ENCODE measurements around the gene PBXIP1.
"Not testable (repeated sequence)": the region's sequence is repeated elsewhere in the genome, so short reads cannot be mapped to it uniquely, and the experiment has no call there.

The PBXIP1 gene

DNA sequence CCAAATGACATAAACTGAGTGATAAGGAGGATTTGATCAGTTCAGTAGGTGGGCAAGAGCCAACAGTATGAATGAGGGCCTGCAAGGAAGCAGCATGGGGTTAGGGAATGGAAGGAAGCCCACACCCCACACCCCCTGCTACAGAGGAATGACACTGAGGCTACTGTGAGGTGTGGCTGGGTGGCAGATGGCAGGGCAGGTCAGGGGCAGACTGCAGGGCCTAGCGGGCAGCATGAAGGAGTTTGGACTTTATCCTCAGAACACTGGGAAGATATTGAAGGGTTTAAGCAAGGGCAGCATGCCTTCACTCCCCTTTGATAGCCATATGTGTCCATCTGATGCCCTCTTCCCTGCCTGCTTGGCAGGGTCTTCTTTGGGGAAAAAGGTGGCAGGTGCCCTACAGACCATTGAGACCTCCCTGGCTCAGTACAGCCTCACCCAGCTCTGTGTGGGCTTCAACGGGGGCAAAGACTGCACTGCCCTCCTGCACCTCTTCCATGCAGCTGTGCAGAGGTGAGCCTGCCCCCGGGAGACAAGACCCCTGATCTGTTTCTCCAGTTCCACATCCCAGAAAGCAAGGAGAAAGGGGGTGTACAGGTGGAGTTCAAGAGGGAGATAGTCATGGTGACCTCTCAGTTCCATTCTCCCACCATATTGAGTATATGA is 33.4 kb upstream of the PBXIP1 start:
- TF ChIP-seq POLR2AphosphoS5 (IDR thresholded peaks at IDR 0.05; ENCODE audit: borderline replicate concordance, low read depth, low read length) = no peak
- TF ChIP-seq EZH2 (IDR thresholded peaks at IDR 0.05) = no peak
- no peak for TF ChIP-seq FOXP2 (optimal IDR thresholded peaks at IDR 0.05; ENCODE audit: control extremely low read depth, extremely low read length, insufficient read depth)
- Histone ChIP-seq H3K9me3 (ENCODE audit: low read depth, low read length) (no peaks in the 10 kb centered on the region), H3K27ac (no peak overlapping the region), H3K4me3 (no peak overlapping the region), H3K9ac (ENCODE audit: insufficient read length) (no peak overlapping the region), H3K36me3 (ENCODE audit: insufficient read depth, low read length) (peaks cover 41% of the 10 kb centered on the region)
- DNase-seq (ENCODE audit: low read depth, low spot score) = no peak

DNA sequence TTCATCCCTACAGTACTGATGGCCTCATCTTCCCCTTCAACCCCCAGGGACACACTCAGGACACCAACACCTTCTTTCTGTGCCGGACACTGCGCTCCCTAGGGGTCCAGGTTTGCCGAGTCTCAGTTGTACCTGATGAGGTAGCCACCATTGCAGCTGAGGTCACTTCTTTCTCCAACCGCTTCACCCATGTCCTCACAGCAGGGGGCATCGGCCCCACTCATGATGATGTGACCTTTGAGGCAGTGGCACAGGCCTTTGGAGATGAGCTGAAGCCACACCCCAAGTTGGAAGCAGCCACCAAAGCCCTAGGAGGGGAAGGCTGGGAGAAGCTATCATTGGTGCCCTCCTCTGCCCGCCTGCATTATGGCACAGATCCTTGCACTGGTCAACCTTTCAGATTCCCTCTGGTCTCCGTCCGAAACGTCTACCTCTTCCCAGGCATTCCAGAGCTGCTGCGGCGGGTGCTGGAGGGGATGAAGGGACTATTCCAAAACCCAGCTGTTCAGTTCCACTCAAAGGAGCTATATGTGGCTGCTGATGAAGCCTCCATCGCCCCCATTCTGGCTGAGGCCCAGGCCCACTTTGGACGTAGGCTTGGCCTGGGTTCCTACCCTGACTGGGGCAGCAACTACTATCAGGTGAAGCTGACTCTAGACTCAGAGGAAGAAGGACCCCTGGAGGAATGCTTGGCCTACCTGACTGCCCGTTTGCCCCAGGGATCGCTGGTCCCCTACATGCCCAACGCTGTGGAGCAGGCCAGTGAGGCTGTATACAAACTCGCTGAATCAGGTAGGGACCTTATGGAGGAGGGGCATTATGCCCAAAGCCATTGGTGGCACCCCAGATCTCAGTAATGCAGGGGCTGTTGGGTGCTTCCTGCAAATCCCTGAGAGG is 32.4 kb upstream of the PBXIP1 start:
- DNase-seq (ENCODE audit: low read depth, low spot score) = no peak
- Histone ChIP-seq H3K4me3 (no peak overlapping the region), H3K9ac (ENCODE audit: insufficient read length) (no peak overlapping the region), H3K27ac (no peak overlapping the region), H3K9me3 (ENCODE audit: low read depth, low read length) (no peaks in the 10 kb centered on the region), H3K36me3 (ENCODE audit: insufficient read depth, low read length) (peaks cover 41% of the 10 kb centered on the region)
- no peak for TF ChIP-seq FOXP2 (optimal IDR thresholded peaks at IDR 0.05; ENCODE audit: control extremely low read depth, extremely low read length, insufficient read depth)
- no peak for TF ChIP-seq EZH2 (IDR thresholded peaks at IDR 0.05)
- no peak for TF ChIP-seq POLR2AphosphoS5 (IDR thresholded peaks at IDR 0.05; ENCODE audit: borderline replicate concordance, low read depth, low read length)

DNA sequence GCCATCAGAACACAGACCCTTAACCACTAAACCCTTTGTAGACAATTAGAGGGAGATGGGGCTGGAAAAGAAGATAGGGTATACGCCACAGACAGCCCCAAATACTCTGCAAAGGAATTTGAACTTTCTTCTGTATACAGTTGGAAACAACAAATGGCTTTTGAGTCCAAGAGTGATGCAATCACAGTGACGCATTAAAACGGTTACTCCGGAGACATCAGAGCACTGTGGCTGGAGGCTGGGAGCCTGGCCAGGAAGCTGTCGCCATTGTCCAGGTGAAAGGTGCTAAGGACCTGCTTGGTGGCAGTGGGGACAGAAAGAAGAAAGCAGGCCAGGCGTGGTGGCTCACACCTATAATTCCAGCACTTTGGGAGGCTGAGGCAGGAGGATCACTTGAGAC is 31.4 kb upstream of the PBXIP1 start:
- Histone ChIP-seq H3K36me3 (ENCODE audit: insufficient read depth, low read length) (peaks cover 41% of the 10 kb centered on the region), H3K4me3 (no peak overlapping the region), H3K9ac (ENCODE audit: insufficient read length) (no peak overlapping the region), H3K27ac (no peak overlapping the region), H3K9me3 (ENCODE audit: low read depth, low read length) (no peaks in the 10 kb centered on the region)
- no peak for TF ChIP-seq EZH2 (IDR thresholded peaks at IDR 0.05)
- no peak for TF ChIP-seq POLR2AphosphoS5 (IDR thresholded peaks at IDR 0.05; ENCODE audit: borderline replicate concordance, low read depth, low read length)
- TF ChIP-seq FOXP2 (optimal IDR thresholded peaks at IDR 0.05; ENCODE audit: control extremely low read depth, extremely low read length, insufficient read depth) = no peak
- DNase-seq (ENCODE audit: low read depth, low spot score) = no peak

DNA sequence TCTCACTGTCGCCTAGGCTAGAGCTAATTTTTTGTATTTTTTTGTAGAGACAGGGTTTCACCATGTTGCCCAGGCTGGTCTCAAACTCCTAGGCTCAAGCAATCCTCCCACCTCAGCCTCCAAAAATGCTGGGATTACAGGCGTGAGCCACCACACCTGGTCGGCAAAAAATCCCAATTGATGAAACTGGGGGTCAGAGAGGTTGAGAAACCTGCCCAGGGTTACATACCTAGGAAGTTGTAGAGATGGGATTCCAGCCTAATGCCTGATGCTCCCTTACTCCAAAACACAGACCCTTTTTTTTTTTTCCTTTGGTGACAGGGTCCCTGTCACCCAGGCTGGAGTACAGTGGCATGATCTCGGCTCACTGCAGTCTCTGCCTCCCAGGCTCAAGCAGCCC is 30.8 kb upstream of the PBXIP1 start:
- H3K9me3 ChIP-seq (ENCODE audit: low read depth, low read length); H3K27ac ChIP-seq; DNase-seq (ENCODE audit: low read depth, low spot score); H3K4me3 ChIP-seq; H3K9ac ChIP-seq (ENCODE audit: insufficient read length): not testable (repeated sequence)
- peaks cover 41% of the 10 kb centered on the region for H3K36me3 ChIP-seq (ENCODE audit: insufficient read depth, low read length)

DNA sequence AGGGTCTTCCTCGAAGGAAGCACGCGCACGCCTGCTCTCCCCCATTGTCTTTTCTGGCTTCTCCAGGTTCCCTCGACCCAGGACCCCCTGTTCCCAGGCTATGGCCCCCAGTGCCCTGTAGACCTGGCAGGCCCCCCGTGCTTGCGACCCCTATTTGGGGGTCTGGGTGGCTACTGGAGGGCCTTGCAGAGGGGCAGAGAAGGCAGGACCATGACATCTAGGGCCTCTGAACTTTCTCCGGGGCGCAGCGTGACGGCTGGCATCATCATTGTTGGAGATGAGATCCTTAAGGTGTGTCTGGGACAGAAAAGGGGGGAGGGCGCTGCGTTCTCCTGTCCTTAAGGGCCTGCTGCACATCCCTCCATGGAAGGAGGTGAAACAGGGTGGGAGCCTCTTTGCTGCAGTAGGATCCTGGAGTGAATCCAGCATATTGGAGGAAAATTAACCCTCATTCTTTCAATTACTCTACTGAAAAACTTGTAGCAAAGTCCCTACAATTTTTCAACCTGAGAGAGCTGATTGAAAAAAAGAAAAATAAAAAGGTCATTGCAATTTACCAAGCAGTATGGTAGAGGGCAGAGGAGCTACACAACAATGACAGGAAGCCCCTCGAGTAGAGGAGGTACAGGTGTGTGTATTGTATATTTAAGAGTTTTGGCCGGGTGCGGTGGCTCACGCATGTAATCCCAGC is 28.0 kb upstream of the PBXIP1 start:
- Histone ChIP-seq H3K9me3 (ENCODE audit: low read depth, low read length) (no peaks in the 10 kb centered on the region), H3K9ac (ENCODE audit: insufficient read length) (peak overlapping the region; percentile 93), H3K4me3 (peak overlapping the region; percentile 84), H3K27ac (peak overlapping the region; percentile 58), H3K36me3 (ENCODE audit: insufficient read depth, low read length) (peaks cover 47% of the 10 kb centered on the region)
- TF ChIP-seq FOXP2 (optimal IDR thresholded peaks at IDR 0.05; ENCODE audit: control extremely low read depth, extremely low read length, insufficient read depth) (no peak), EZH2 (IDR thresholded peaks at IDR 0.05) (no peak), POLR2AphosphoS5 (IDR thresholded peaks at IDR 0.05; ENCODE audit: borderline replicate concordance, low read depth, low read length) (no peak)
- no peak for DNase-seq (ENCODE audit: low read depth, low spot score)

DNA sequence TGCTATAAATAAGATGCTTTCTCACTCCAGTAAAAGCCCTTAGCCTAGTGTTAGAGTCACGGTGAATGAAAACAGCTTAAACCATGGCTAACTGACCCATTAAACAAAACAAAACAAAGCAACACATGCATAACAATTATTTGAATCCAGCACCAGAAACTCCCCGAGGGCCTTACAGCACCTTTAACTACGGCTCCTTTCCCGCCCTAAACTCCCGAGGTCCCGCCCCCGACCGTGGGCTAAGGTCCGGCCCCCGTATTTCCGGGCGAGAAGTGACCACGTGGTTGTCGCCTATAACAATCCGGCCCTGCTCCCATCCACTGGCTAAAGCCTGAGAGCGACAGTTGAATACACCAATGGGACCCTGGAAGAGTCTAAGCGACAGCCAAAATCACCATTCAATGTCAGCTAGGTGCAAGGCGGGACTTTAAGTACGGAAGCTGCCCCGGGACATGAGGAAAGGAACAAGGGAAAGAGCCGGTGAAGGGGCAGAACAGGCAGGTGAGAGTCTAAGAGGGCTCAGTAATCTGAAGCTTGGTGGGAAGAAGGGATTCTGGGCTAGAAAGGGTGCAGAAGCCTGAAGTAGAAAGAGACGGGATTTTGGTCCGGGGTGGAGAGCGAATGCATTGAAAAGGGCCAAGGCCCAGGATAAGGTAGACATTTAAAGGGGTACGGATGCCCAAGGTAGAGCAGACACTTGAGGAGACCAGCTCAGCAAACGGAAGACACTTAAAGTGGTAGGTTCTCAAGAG is 27.2 kb upstream of the PBXIP1 start, which contains the start of gene FLAD1:
FLAD1 (plus strand) TSS at position 448 of the 752 bp plus-strand sequence. CDS start 351 bp downstream, outside the sequence.
- Histone ChIP-seq H3K9me3 (ENCODE audit: low read depth, low read length) (no peaks in the 10 kb centered on the region), H3K36me3 (ENCODE audit: insufficient read depth, low read length) (peaks cover 45% of the 10 kb centered on the region), H3K4me3 (peak within 1 kb of the TSS; percentile 84), H3K9ac (ENCODE audit: insufficient read length) (peak within 1 kb of the TSS; percentile 93), H3K27ac (peak within 1 kb of the TSS; percentile 90)
- DNase-seq (ENCODE audit: low read depth, low spot score) = peak; percentile 100
- no peak for TF ChIP-seq FOXP2 (optimal IDR thresholded peaks at IDR 0.05; ENCODE audit: control extremely low read depth, extremely low read length, insufficient read depth)
- TF ChIP-seq POLR2AphosphoS5 (IDR thresholded peaks at IDR 0.05; ENCODE audit: borderline replicate concordance, low read depth, low read length) = peak; percentile 68; the same call in 1 of the 2 replicates

DNA sequence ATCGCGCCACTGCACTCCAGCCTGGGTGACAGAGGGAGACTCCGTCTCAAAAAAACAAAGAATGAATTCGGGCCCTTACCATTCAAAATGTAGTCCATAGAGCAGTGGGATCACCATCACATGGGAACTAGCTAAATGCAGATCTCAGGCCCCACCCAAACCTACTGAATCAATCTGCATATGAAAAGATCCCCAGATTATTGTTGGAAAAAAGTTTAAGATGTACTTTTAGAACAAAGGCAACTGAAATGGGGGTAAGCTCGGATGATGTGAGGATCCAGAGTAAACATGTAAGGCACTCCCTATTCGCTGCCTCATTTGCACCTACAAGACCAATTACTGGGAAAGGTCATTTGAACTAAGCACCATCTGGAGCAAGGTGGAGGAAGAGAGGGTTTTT is 26.4 kb upstream of the PBXIP1 start:
- peaks cover 45% of the 10 kb centered on the region for H3K36me3 ChIP-seq (ENCODE audit: insufficient read depth, low read length)
- peak overlapping the region; percentile 92 for H3K9ac ChIP-seq (ENCODE audit: insufficient read length)
- H3K27ac ChIP-seq = peak overlapping the region; percentile 90
- no peaks in the 10 kb centered on the region for H3K9me3 ChIP-seq (ENCODE audit: low read depth, low read length)
- H3K4me3 ChIP-seq = peak overlapping the region; percentile 84
- TF ChIP-seq EZH2 (IDR thresholded peaks at IDR 0.05) (no peak), POLR2AphosphoS5 (IDR thresholded peaks at IDR 0.05; ENCODE audit: borderline replicate concordance, low read depth, low read length) (no peak), FOXP2 (optimal IDR thresholded peaks at IDR 0.05; ENCODE audit: control extremely low read depth, extremely low read length, insufficient read depth) (no peak)
- no peak for DNase-seq (ENCODE audit: low read depth, low spot score)
